HCT116 (cell line): ENCODE measurements around the gene ADD3. TPM values are rescaled to one million over a fixed set of nuclear protein-coding genes. Genes with fewer than 3 reads are reported as not detected.

Experiments used
- ATAC-seq: fragments of 200-7000 bp; cut with Tn5 transposase; 2 replicates; pipeline ENCODE4 v1.9.1; 2020; ENCODE audit warnings: mild to moderate bottlenecking, moderate library complexity
- BruUV-seq: library from RNA; stranded (reverse); fragments of 400-500 nt; replicated peaks from 2 replicates; lab custom pipeline; 2021; lab: Mats Ljungman, UMichigan
- CTCF ChIA-PET: fragments of 300-600 bp; sonication (Branson Sonifier 250); formaldehyde crosslinking; loops from one replicate; lab custom pipeline; 2021; ENCODE audit warnings: antibody characterized with exemption; lab: Charles Lee
- POLR2A ChIA-PET: fragments of 300-600, 350-600 bp; sonication (Branson Sonifier 250); formaldehyde crosslinking; loops from one replicate; lab custom pipeline; 2021; ENCODE audit warnings: antibody characterized with exemption; lab: Charles Lee
- RAD21 ChIA-PET, 2 experiments: fragments of 300-600 bp; sonication (Branson Sonifier 250); formaldehyde crosslinking; loops; one replicate each; lab custom pipeline; 2023; ENCODE audit warnings: low total read pairs in 2 of 2; ENCODE audit not compliant: uncharacterized antibody in 2 of 2, unreplicated experiment in 2 of 2, low non-redundant PET in 1 of 2; lab: Charles Lee
- DNase-seq: peaks from one replicate; pipeline ENCODE4 v3.0.0-alpha.2; 2010; ENCODE audit warnings: low read depth, low spot score
- H2AFZ ChIP-seq: fragments of 200-600 bp; shearing (Covaris generic), sonication (generic); 2 replicates; pipeline ENCODE4 v1.6.1; 2017; ENCODE audit warnings: low read depth, mixed run types, mixed read lengths, antibody characterized with exemption, low read length; ENCODE audit not compliant: poor library complexity, severe bottlenecking
- H3K27ac ChIP-seq: 2 replicates; pipeline ENCODE4 v1.5.1; 2012; ENCODE audit warnings: low read depth, low read length
- H3K27me3 ChIP-seq: fragments of 200-600 bp; sonication (generic); 2 replicates; pipeline ENCODE4 v1.6.1; 2016; ENCODE audit warnings: mixed run types, low read length, mixed read lengths; ENCODE audit not compliant: insufficient read depth
- H3K36me3 ChIP-seq, 2 experiments: fragments of 200-500 bp in 1 of 2; fragments of 200-600 bp in 1 of 2; sonication (Bioruptor generic) in 1 of 2; sonication (generic) in 1 of 2; 2 replicates each; pipeline versions ENCODE4 v1.5.1 to v1.6.1; 2014 to 2016; ENCODE audit warnings: low read length in 2 of 2, inconsistent platforms in 1 of 2, mixed read lengths in 1 of 2, mixed run types in 1 of 2; ENCODE audit not compliant: insufficient read depth in 2 of 2, control insufficient read depth in 1 of 2
- H3K4me1 ChIP-seq, 2 experiments: fragments of 200-600 bp in 1 of 2; sonication (generic) in 1 of 2; 2 replicates each; pipeline versions ENCODE4 v1.5.1 to v1.6.1; 2012 to 2017; ENCODE audit warnings: low read length in 2 of 2, inconsistent platforms in 1 of 2, mild to moderate bottlenecking in 1 of 2, mixed read lengths in 1 of 2, mixed run types in 1 of 2, moderate library complexity in 1 of 2; ENCODE audit not compliant: insufficient read depth in 2 of 2, control insufficient read depth in 1 of 2
- H3K4me2 ChIP-seq: fragments of 200-600 bp; sonication (generic); 2 replicates; pipeline ENCODE4 v1.6.1; 2017; ENCODE audit warnings: mixed run types, low read length, mixed read lengths
- H3K4me3 ChIP-seq, 2 experiments: fragments of 200-600 bp in 1 of 2; sonication (generic) in 1 of 2; replicated peaks in 1 of 2; 2 replicates each; pipeline ENCODE4 v1.5.1; 2011 to 2016; ENCODE audit warnings: low read length in 2 of 2, control low read depth in 1 of 2, low read depth in 1 of 2, mild to moderate bottlenecking in 1 of 2, mixed read lengths in 1 of 2, mixed run types in 1 of 2
- H3K79me2 ChIP-seq: fragments of 200-600 bp; sonication (generic); 2 replicates; pipeline ENCODE4 v1.6.1; 2017; ENCODE audit warnings: mild to moderate bottlenecking, mixed run types, low read length, moderate library complexity, mixed read lengths; ENCODE audit not compliant: insufficient read depth
- H3K9ac ChIP-seq: fragments of 200-600 bp; sonication (generic); 2 replicates; pipeline ENCODE4 v1.6.1; 2016; ENCODE audit warnings: low read length, mixed read lengths
- H3K9me2 ChIP-seq: fragments of 200-600 bp; sonication (generic), shearing (Covaris generic); 2 replicates; pipeline ENCODE4 v1.6.1; 2017; ENCODE audit warnings: mixed run types, mild to moderate bottlenecking, moderate library complexity; ENCODE audit not compliant: insufficient read depth
- H3K9me3 ChIP-seq, 2 experiments: fragments of 200-500 bp in 1 of 2; fragments of 200-600 bp in 1 of 2; sonication (Bioruptor generic) in 1 of 2; sonication (generic) in 1 of 2; 2 replicates each; pipeline ENCODE4 v1.6.1; 2014 to 2017; ENCODE audit warnings: low read length in 2 of 2, mixed read lengths in 2 of 2, inconsistent platforms in 1 of 2, low read depth in 1 of 2, mild to moderate bottlenecking in 1 of 2, mixed run types in 1 of 2, moderate library complexity in 1 of 2; ENCODE audit not compliant: control insufficient read depth in 1 of 2, insufficient read depth in 1 of 2
- H4K20me1 ChIP-seq: fragments of 200-600 bp; sonication (generic), shearing (Covaris generic); 2 replicates; pipeline ENCODE4 v1.6.1; 2017; ENCODE audit warnings: mixed run types, mild to moderate bottlenecking, moderate library complexity; ENCODE audit not compliant: insufficient read depth
- CBX3 ChIP-seq: IDR thresholded peaks from 2 replicates; pipeline ENCODE4 v1.6.1; 2012; ENCODE audit warnings: low read depth
- CEBPB ChIP-seq: IDR thresholded peaks from 2 replicates; pipeline ENCODE4 v1.6.1; 2012; ENCODE audit warnings: low read depth
- EGR1 ChIP-seq: IDR thresholded peaks from 2 replicates; pipeline ENCODE4 v1.6.1; 2012; ENCODE audit warnings: low read depth
- ELF1 ChIP-seq: IDR thresholded peaks from 2 replicates; pipeline ENCODE4 v1.6.1; 2012; ENCODE audit warnings: low read depth, borderline replicate concordance
- EZH2 ChIP-seq: fragments of 200-600 bp; sonication (generic); IDR thresholded peaks from 2 replicates; pipeline ENCODE4 v1.6.1; 2017; ENCODE audit warnings: antibody characterized with exemption, mixed run types
- EZH2phosphoT487 ChIP-seq: fragments of 200-600 bp; IDR thresholded peaks from 2 replicates; pipeline ENCODE4 v1.6.1; 2018; ENCODE audit warnings: antibody characterized with exemption, borderline replicate concordance
- JUND ChIP-seq: IDR thresholded peaks from 2 replicates; pipeline ENCODE4 v1.6.1; 2012
- POLR2A ChIP-seq: IDR thresholded peaks from 2 replicates; pipeline ENCODE4 v1.7.0; 2011; ENCODE audit warnings: borderline replicate concordance; ENCODE audit not compliant: insufficient read depth, insufficient read length; ENCODE audit errors: extremely low read depth
- POLR2AphosphoS5 ChIP-seq: IDR thresholded peaks from 2 replicates; pipeline ENCODE4 v1.6.1; 2011; ENCODE audit warnings: mild to moderate bottlenecking, low read depth, low read length, moderate library complexity
- RAD21 ChIP-seq: IDR thresholded peaks from 2 replicates; pipeline ENCODE4 v1.6.1; 2012; ENCODE audit warnings: low read depth, mild to moderate bottlenecking
- SIN3A ChIP-seq: IDR thresholded peaks from 2 replicates; pipeline ENCODE4 v1.6.1; 2012; ENCODE audit warnings: low read depth
- SP1 ChIP-seq: IDR thresholded peaks from 2 replicates; pipeline ENCODE4 v1.6.1; 2012; ENCODE audit warnings: low read depth
- TCF7L2 ChIP-seq: IDR thresholded peaks from 2 replicates; pipeline ENCODE4 v1.7.0; 2011; ENCODE audit warnings: borderline replicate concordance, inconsistent platforms; ENCODE audit not compliant: insufficient read depth, insufficient read length; ENCODE audit errors: extremely low read depth
- YY1 ChIP-seq: IDR thresholded peaks from 2 replicates; pipeline ENCODE4 v1.6.1; 2011; ENCODE audit warnings: low read length, low read depth, moderate library complexity, mild to moderate bottlenecking; ENCODE audit not compliant: insufficient replicate concordance; ENCODE audit errors: extremely low read depth
- ZFX ChIP-seq: fragments of 450-650 bp; IDR thresholded peaks from 2 replicates; pipeline ENCODE4 v1.6.1; 2017
- ZNF274 ChIP-seq: fragments of 200-500 bp; sonication (Bioruptor generic); IDR thresholded peaks from 2 replicates; pipeline ENCODE4 v1.6.1; 2014; ENCODE audit warnings: mild to moderate bottlenecking, low read depth, low read length, inconsistent platforms
- intact Hi-C: fragments of 100-400 bp; cut with micrococcal nuclease; formaldehyde crosslinking; loops from 2 replicates; pipeline ENCODE4 v1.10.0; 2022
- total RNA-seq: library from RNA; stranded (reverse); gene quantifications from one replicate; pipeline ENCODE4 v1.2.1, GENCODE V29; 2021; ENCODE audit not compliant: unreplicated experiment
- TF ChIP-seq, protein P1 (sequence below), 3 experiments: fragments of 200-600 bp in 1 of 3; sonication (generic) in 1 of 3; IDR thresholded peaks in 2 of 3; conservative IDR thresholded peaks in 1 of 3; 2 replicates each; pipeline ENCODE4 v1.5.1; 2012 to 2017; ENCODE audit warnings: low read depth in 2 of 3, low read length in 2 of 3, antibody characterized with exemption in 1 of 3, borderline replicate concordance in 1 of 3, control low read depth in 1 of 3, mild to moderate bottlenecking in 1 of 3, mixed read lengths in 1 of 3, mixed run types in 1 of 3, moderate library complexity in 1 of 3; ENCODE audit not compliant: insufficient read depth in 1 of 3
- TF ChIP-seq, protein P2 (sequence below): IDR thresholded peaks from 2 replicates; pipeline ENCODE4 v1.6.1; 2012; ENCODE audit warnings: low read depth

ADD3 gene
- total RNA-seq, 1 experiment from 2014 or later: 41.1 TPM

DNA sequence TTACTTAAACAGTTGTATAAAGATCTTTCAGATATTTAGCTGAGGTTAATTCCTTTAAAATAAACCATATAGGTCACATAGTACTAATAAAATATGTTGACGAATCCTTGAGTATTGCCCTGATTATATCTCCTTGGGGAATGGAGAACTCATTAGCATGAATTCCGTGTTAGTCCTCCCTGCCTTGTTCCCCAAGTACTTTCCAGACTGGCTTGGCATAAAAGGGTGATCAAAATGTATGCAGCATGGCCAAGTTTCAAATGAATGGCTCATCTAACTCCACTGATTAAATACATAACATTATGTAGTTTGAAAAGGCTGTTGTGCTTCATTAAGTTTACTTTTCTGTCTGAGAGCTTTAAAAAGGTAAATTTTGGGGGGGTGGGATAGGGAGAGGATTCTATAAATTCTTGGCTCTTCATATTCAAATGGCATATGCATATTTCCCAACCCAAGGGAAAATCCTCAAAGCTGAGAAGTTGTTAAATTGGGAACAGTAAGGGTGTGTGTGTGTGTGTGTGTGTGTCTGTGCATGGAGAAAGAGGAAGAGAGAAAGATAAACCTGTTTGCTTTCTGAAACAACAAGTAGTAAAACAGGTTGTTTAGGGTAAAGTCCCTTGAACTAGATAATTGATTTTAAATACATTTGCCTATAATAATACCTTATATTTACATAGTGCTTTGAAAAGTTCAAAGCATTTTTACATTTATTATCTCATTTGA, 4.8 kb upstream of the ADD3 start:
- Histone ChIP-seq H2AFZ (no peak overlapping the region), H3K36me3 (no peaks in the 10 kb centered on the region), H3K79me2 (no peaks in the 10 kb centered on the region), H3K27ac (no peak overlapping the region), H4K20me1 (no peaks in the 10 kb centered on the region), H3K4me3 (no peak overlapping the region), H3K9ac (no peak overlapping the region), H3K9me3 (no peaks in the 10 kb centered on the region), H3K27me3 (no peaks in the 10 kb centered on the region), H3K4me2 (no peak overlapping the region), H3K9me2 (no peaks in the 10 kb centered on the region), H3K4me1 (peaks cover 6 to 13% of the 10 kb centered on the region in 2 experiments; a peak in 3 of 4 replicates)
- RAD21 ChIA-PET: no interaction called here
- intact Hi-C loops: no loop called here
- CTCF ChIA-PET: no interaction called here
- BruUV-seq: no TSS peak
- no peak for ATAC-seq
- POLR2A ChIA-PET: no interaction called here
- TF ChIP-seq CEBPB (no peak), CBX3 (no peak), EZH2 (no peak), ZFX (no peak), ZNF274 (no peak), SIN3A (no peak), TCF7L2 (no peak), YY1 (no peak), RAD21 (no peak), ELF1 (no peak), JUND (no peak), SP1 (no peak), EZH2phosphoT487 (no peak), POLR2A (no peak), EGR1 (no peak), POLR2AphosphoS5 (no peak)
- TF ChIP-seq, protein P1, sequence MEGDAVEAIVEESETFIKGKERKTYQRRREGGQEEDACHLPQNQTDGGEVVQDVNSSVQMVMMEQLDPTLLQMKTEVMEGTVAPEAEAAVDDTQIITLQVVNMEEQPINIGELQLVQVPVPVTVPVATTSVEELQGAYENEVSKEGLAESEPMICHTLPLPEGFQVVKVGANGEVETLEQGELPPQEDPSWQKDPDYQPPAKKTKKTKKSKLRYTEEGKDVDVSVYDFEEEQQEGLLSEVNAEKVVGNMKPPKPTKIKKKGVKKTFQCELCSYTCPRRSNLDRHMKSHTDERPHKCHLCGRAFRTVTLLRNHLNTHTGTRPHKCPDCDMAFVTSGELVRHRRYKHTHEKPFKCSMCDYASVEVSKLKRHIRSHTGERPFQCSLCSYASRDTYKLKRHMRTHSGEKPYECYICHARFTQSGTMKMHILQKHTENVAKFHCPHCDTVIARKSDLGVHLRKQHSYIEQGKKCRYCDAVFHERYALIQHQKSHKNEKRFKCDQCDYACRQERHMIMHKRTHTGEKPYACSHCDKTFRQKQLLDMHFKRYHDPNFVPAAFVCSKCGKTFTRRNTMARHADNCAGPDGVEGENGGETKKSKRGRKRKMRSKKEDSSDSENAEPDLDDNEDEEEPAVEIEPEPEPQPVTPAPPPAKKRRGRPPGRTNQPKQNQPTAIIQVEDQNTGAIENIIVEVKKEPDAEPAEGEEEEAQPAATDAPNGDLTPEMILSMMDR (IDR thresholded peaks at IDR 0.05 in 2 of 3, conservative IDR thresholded peaks at IDR 0.05 in 1 of 3; ENCODE audit: borderline replicate concordance in 1 of 3, insufficient read depth in 1 of 3, low read depth in 2 of 3, low read length in 2 of 3): no peak
- TF ChIP-seq, protein P2, sequence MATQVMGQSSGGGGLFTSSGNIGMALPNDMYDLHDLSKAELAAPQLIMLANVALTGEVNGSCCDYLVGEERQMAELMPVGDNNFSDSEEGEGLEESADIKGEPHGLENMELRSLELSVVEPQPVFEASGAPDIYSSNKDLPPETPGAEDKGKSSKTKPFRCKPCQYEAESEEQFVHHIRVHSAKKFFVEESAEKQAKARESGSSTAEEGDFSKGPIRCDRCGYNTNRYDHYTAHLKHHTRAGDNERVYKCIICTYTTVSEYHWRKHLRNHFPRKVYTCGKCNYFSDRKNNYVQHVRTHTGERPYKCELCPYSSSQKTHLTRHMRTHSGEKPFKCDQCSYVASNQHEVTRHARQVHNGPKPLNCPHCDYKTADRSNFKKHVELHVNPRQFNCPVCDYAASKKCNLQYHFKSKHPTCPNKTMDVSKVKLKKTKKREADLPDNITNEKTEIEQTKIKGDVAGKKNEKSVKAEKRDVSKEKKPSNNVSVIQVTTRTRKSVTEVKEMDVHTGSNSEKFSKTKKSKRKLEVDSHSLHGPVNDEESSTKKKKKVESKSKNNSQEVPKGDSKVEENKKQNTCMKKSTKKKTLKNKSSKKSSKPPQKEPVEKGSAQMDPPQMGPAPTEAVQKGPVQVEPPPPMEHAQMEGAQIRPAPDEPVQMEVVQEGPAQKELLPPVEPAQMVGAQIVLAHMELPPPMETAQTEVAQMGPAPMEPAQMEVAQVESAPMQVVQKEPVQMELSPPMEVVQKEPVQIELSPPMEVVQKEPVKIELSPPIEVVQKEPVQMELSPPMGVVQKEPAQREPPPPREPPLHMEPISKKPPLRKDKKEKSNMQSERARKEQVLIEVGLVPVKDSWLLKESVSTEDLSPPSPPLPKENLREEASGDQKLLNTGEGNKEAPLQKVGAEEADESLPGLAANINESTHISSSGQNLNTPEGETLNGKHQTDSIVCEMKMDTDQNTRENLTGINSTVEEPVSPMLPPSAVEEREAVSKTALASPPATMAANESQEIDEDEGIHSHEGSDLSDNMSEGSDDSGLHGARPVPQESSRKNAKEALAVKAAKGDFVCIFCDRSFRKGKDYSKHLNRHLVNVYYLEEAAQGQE: no peak
- DNase-seq: no peak
